Natural killer cell (primary cell): Measurements from ENCODE around the gene RDH14. TPM values are rescaled to one million over a fixed set of nuclear protein-coding genes. Genes with fewer than 3 reads are reported as not detected.
A peak's percentile ranks its signal among the peaks of the same experiment; 100 is the strongest.

ENCODE experiments used
- ATAC-seq, 3 donors: fragments of 150-1000 bp in 2 of 3; fragments of 200-7000 bp in 1 of 3; cut with Tn5 transposase; 1 replicate in 1 of 3; 2 replicates in 2 of 3; pipeline ENCODE4 v1.10.0; 2021; ENCODE audit warnings: mild to moderate bottlenecking in 2 of 3, moderate library complexity in 2 of 3
- DNase-seq, 2 donors: peaks; one replicate each; pipeline versions ENCODE4 v3.0.0 to v3.0.0-alpha.2; 2013 to 2021; ENCODE audit warnings: mixed read lengths in 1 of 2
- H3K27ac ChIP-seq: one replicate; pipeline ENCODE4 v1.5.1; 2013; ENCODE audit warnings: mild to moderate bottlenecking, low read length
- H3K27me3 ChIP-seq: one replicate; pipeline ENCODE4 v1.6.1; 2013; ENCODE audit warnings: low read length; ENCODE audit not compliant: control insufficient read depth, insufficient read depth
- H3K36me3 ChIP-seq: one replicate; pipeline ENCODE4 v1.6.1; 2013; ENCODE audit warnings: low read length; ENCODE audit not compliant: control insufficient read depth, insufficient read depth
- H3K4me1 ChIP-seq: one replicate; pipeline ENCODE4 v1.6.1; 2013; ENCODE audit warnings: low read length; ENCODE audit not compliant: control insufficient read depth, insufficient read depth
- H3K4me3 ChIP-seq: one replicate; pipeline ENCODE4 v1.5.1; 2013; ENCODE audit warnings: low read length
- H3K9me3 ChIP-seq: one replicate; pipeline ENCODE4 v1.6.1; 2013; ENCODE audit warnings: low read length; ENCODE audit not compliant: control insufficient read depth, insufficient read depth
- H3K27ac Mint-ChIP-seq, 2 donors: one replicate each; pipeline ENCODE4 v1.8.0; 2022; ENCODE audit warnings: mild to moderate bottlenecking in 2 of 2, mixed read lengths in 2 of 2, moderate library complexity in 1 of 2
- H3K27me3 Mint-ChIP-seq, 2 donors: one replicate each; pipeline ENCODE4 v1.8.0; 2022; ENCODE audit warnings: low read depth in 2 of 2, mixed read lengths in 2 of 2
- H3K36me3 Mint-ChIP-seq: one replicate; pipeline ENCODE4 v1.8.0; 2022; ENCODE audit warnings: mixed read lengths
- H3K4me1 Mint-ChIP-seq, 2 donors: one replicate each; pipeline ENCODE4 v1.8.0; 2022; ENCODE audit warnings: mixed read lengths in 2 of 2
- H3K4me3 Mint-ChIP-seq: one replicate; pipeline ENCODE4 v1.8.0; 2022; ENCODE audit warnings: mild to moderate bottlenecking, moderate library complexity, mixed read lengths
- H3K9me3 Mint-ChIP-seq, 2 donors: one replicate each; pipeline ENCODE4 v1.8.0; 2022; ENCODE audit warnings: mixed read lengths in 2 of 2
- CTCF ChIP-seq: fragments of 200-600 bp; IDR thresholded peaks from one replicate; pipeline ENCODE4 v1.8.0; 2022; ENCODE audit warnings: antibody characterized with exemption
- WGBS: methylation state at CpG from one replicate; pipeline ENCODE4 v1.1.7; 2013; ENCODE audit warnings: missing lambda C conversion rate; ENCODE audit not compliant: insufficient coverage; 5-methylcytosine and 5-hydroxymethylcytosine counted together
- intact Hi-C: fragments of 100-400 bp; cut with micrococcal nuclease; formaldehyde crosslinking; loops from one replicate; pipeline ENCODE4 v1.14.2; 2022
- total RNA-seq, 4 donors: library from RNA; stranded (reverse); fragments of 120-200 nt in 1 of 4; gene quantifications; one replicate each; pipeline versions ENCODE4 v1.2.3 to v1.2.4, GENCODE V29; 2013 to 2022

Gene RDH14
- total RNA-seq, 3 donors from 2014 or later (not counting 1 experiment from before 2014, with no cell fraction given): 8.7 to 13.5 (median 12.5) TPM

- no peak for DNase-seq
- WGBS: 100% methylated on average over 2 of the region's 2 CpGs
These were observed 37.8 kb downstream of the RDH14 start for GRCh38 chr2:18522484-18523146.

GRCh38 chr2:18520451-18521425, 39.7 kb downstream of the RDH14 start:
- Histone ChIP-seq H3K27me3 (no peaks in the 10 kb centered on the region), H3K9me3 (no peaks in the 10 kb centered on the region), H3K36me3 (no peaks in the 10 kb centered on the region), H3K4me1 (no peaks in the 10 kb centered on the region), H3K4me3 (no peak overlapping the region), H3K27ac (no peak overlapping the region)
- Mint-ChIP-seq H3K9me3 (no peaks in the 10 kb centered on the region), H3K4me3 (no peak overlapping the region), H3K27ac (no peak overlapping the region), H3K27me3 (peaks cover 6 to 11% of the 10 kb centered on the region in 2 donors), H3K36me3 (no peaks in the 10 kb centered on the region), H3K4me1 (no peaks in the 10 kb centered on the region)
- intact Hi-C loops: loop anchor here (1.0 to 10.0 kb wide), 3 partner anchors 854 to 1577 kb away; no protein-coding TSS in a partner anchor
- ATAC-seq (peak; percentile 62 to 86 (median 65)), DNase-seq (peak; percentile 67 to 82)
- WGBS: 58% methylated on average over 15 of the region's 16 CpGs
- TF ChIP-seq CTCF: peak; percentile 90

More at GRCh38 chr2:18522484-18523146, 37.8 kb downstream of the RDH14 start:
- Histone ChIP-seq H3K27ac (no peak overlapping the region), H3K4me3 (no peak overlapping the region), H3K4me1 (no peaks in the 10 kb centered on the region), H3K36me3 (no peaks in the 10 kb centered on the region), H3K9me3 (no peaks in the 10 kb centered on the region), H3K27me3 (no peaks in the 10 kb centered on the region)
- H3K9me3 Mint-ChIP-seq: no peaks in the 10 kb centered on the region
- no peak overlapping the region for H3K4me3 Mint-ChIP-seq
- peaks cover 3 to 11% of the 10 kb centered on the region in 2 donors for H3K27me3 Mint-ChIP-seq
- intact Hi-C loops: loop anchor here (5.0 to 10.0 kb wide), 2 partner anchors 852 to 1575 kb away; no protein-coding TSS in a partner anchor
- H3K4me1 Mint-ChIP-seq: no peaks in the 10 kb centered on the region
- H3K27ac Mint-ChIP-seq: no peak overlapping the region
- no peaks in the 10 kb centered on the region for H3K36me3 Mint-ChIP-seq
- no peak for ATAC-seq
- TF ChIP-seq CTCF: no peak

GRCh38 chr2:18519914-18520450, 40.5 kb downstream of the RDH14 start:
- Mint-ChIP-seq H3K27me3 (peaks cover 6 to 11% of the 10 kb centered on the region in 2 donors), H3K4me1 (no peaks in the 10 kb centered on the region), H3K36me3 (no peaks in the 10 kb centered on the region), H3K27ac (no peak overlapping the region), H3K9me3 (no peaks in the 10 kb centered on the region), H3K4me3 (no peak overlapping the region)
- no peak for DNase-seq
- no peaks in the 10 kb centered on the region for H3K4me1 ChIP-seq
- H3K36me3 ChIP-seq: no peaks in the 10 kb centered on the region
- no peak for ATAC-seq
- H3K27ac ChIP-seq: no peak overlapping the region
- no peaks in the 10 kb centered on the region for H3K9me3 ChIP-seq
- H3K27me3 ChIP-seq: no peaks in the 10 kb centered on the region
- intact Hi-C loops: loop anchor here (1.0 to 10.0 kb wide), 3 partner anchors 855 to 1577 kb away; no protein-coding TSS in a partner anchor
- 64% methylated on average over 7 of the region's 7 CpGs for WGBS
- no peak overlapping the region for H3K4me3 ChIP-seq
- no peak for TF ChIP-seq CTCF
